ENCODE results near the gene FANCE. TPM values are rescaled to one million over a fixed set of nuclear protein-coding genes. Genes with fewer than 3 reads are reported as not detected.

Gene FANCE
- total and polyA plus RNA-seq, 2 experiments from 2014 or later, result 5.4 to 25.5 TPM

DNA sequence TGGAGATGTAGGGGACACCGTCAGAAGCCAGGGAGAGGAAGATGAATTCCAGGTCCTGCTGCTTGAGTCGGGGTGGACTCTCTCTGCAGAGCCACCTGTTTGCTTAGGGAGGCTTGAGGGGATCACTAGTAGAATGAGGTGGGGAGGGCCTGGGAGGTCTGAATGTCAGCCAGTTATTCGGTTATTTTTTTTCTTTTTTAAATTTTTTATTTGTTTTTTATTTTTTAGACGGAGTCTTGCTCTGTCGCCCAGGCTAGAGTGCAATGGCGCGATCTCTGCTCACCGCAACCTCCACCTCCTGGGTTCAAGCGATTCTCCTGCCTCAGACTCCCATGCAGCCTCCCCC, 36.4 kb downstream of the FANCE start:
- TF ChIP-seq POLR2AphosphoS5 (IDR thresholded peaks at IDR 0.05; ENCODE audit: low read depth) (no peak), ZNF331 (CRISPR knock-in tag; IDR thresholded peaks at IDR 0.05; ENCODE audit: low read depth) (no peak), EZH2 (IDR thresholded peaks at IDR 0.05; ENCODE audit: low read depth, unreplicated experiment) (no peak), NANOG (IDR thresholded peaks at IDR 0.05; ENCODE audit: borderline replicate concordance) (no peak), CREB1 (CRISPR knock-in tag; IDR thresholded peaks at IDR 0.05; ENCODE audit: low read depth) (no peak)
- H3K4me3 Mint-ChIP-seq, result no peak overlapping the region
- peak overlapping the region; percentile 23; the same call in 1 of the 2 replicates for H3K4me3 ChIP-seq
- H3K27me3 ChIP-seq (ENCODE audit: insufficient read depth), result no peaks in the 10 kb centered on the region
- peaks cover 8% of the 10 kb centered on the region; the same call in 2 of the 3 replicates for H3K36me3 Mint-ChIP-seq (ENCODE audit: low read depth)
- H3K4me2 ChIP-seq, result peak overlapping the region; percentile 98
- H3K36me3 ChIP-seq (ENCODE audit: insufficient read depth), result no peaks in the 10 kb centered on the region
- H3K79me2 ChIP-seq (replicated peaks; ENCODE audit: insufficient read depth), result peaks cover 55% of the 10 kb centered on the region
- peaks cover 87% of the 10 kb centered on the region for H3K4me1 ChIP-seq (ENCODE audit: insufficient read depth)
- DNase-seq (ENCODE audit: low spot score) (no peak), ATAC-seq (no peak)
- H3K4me1 Mint-ChIP-seq, result peaks cover 72% of the 10 kb centered on the region
- peak overlapping the region; percentile 63; the same call in 1 of the 2 replicates for H3K27ac Mint-ChIP-seq
- H3K27ac ChIP-seq (ENCODE audit: low read depth), result peak overlapping the region; percentile 100
- peaks cover 27% of the 10 kb centered on the region for H3F3A ChIP-seq (replicated peaks; ENCODE audit: low read depth)
- H3K9me3 Mint-ChIP-seq, result no peaks in the 10 kb centered on the region
- no peak overlapping the region for H2AFZ ChIP-seq
- H3K27me3 Mint-ChIP-seq (ENCODE audit: insufficient read depth, low read depth, poor library complexity), result peaks cover 32% of the 10 kb centered on the region
- no peaks in the 10 kb centered on the region for H4K20me1 ChIP-seq (replicated peaks; ENCODE audit: insufficient read depth)
- no peaks in the 10 kb centered on the region for H3K9me2 ChIP-seq (ENCODE audit: insufficient read depth)

DNA sequence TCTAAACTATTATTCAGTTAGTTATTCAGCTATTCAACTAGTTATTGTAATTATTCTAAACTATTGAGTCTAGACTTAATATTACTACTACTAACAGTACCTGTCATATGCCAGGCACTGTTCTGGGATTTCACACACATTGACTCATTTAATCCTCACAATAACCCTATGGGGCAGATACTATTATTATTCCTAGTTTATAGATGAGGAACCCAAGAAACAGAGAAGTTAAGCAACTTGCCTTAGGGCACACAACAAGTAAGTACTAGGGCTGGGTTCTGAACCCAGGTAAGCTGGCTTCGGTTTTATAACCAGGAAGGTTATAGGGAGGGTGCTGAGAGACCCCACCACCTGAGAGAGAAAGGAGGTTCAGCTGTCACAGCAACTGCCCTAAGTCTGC, 36.9 kb downstream of the FANCE start:
- TF ChIP-seq ZNF331 (CRISPR knock-in tag; IDR thresholded peaks at IDR 0.05; ENCODE audit: low read depth) (no peak), CREB1 (CRISPR knock-in tag; IDR thresholded peaks at IDR 0.05; ENCODE audit: low read depth) (no peak), POLR2AphosphoS5 (IDR thresholded peaks at IDR 0.05; ENCODE audit: low read depth) (no peak), ZNF114 (CRISPR knock-in tag; IDR thresholded peaks at IDR 0.05) (no peak), EZH2phosphoT487 (IDR thresholded peaks at IDR 0.05; ENCODE audit: unreplicated experiment) (no peak)
- TF ChIP-seq, protein P1, sequence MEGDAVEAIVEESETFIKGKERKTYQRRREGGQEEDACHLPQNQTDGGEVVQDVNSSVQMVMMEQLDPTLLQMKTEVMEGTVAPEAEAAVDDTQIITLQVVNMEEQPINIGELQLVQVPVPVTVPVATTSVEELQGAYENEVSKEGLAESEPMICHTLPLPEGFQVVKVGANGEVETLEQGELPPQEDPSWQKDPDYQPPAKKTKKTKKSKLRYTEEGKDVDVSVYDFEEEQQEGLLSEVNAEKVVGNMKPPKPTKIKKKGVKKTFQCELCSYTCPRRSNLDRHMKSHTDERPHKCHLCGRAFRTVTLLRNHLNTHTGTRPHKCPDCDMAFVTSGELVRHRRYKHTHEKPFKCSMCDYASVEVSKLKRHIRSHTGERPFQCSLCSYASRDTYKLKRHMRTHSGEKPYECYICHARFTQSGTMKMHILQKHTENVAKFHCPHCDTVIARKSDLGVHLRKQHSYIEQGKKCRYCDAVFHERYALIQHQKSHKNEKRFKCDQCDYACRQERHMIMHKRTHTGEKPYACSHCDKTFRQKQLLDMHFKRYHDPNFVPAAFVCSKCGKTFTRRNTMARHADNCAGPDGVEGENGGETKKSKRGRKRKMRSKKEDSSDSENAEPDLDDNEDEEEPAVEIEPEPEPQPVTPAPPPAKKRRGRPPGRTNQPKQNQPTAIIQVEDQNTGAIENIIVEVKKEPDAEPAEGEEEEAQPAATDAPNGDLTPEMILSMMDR (conservative IDR thresholded peaks at IDR 0.05; ENCODE audit: low read depth in 2 of 2), result no peak
- TF ChIP-seq, protein P2, sequence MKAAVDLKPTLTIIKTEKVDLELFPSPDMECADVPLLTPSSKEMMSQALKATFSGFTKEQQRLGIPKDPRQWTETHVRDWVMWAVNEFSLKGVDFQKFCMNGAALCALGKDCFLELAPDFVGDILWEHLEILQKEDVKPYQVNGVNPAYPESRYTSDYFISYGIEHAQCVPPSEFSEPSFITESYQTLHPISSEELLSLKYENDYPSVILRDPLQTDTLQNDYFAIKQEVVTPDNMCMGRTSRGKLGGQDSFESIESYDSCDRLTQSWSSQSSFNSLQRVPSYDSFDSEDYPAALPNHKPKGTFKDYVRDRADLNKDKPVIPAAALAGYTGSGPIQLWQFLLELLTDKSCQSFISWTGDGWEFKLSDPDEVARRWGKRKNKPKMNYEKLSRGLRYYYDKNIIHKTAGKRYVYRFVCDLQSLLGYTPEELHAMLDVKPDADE (IDR thresholded peaks at IDR 0.05), result no peak
- Mint-ChIP-seq H3K4me3 (peak overlapping the region; percentile 30; the same call in 1 of the 3 replicates), H3K4me1 (peaks cover 78% of the 10 kb centered on the region), H3K27me3 (ENCODE audit: insufficient read depth, low read depth, poor library complexity) (peaks cover 36% of the 10 kb centered on the region), H3K36me3 (ENCODE audit: low read depth) (peaks cover 8% of the 10 kb centered on the region; the same call in 2 of the 3 replicates), H3K9me3 (no peaks in the 10 kb centered on the region), H3K27ac (no peak overlapping the region)
- Histone ChIP-seq H3K79me2 (replicated peaks; ENCODE audit: insufficient read depth) (peaks cover 61% of the 10 kb centered on the region), H3K4me3 (no peak overlapping the region), H3F3A (replicated peaks; ENCODE audit: low read depth) (peaks cover 27% of the 10 kb centered on the region), H3K9me2 (ENCODE audit: insufficient read depth) (no peaks in the 10 kb centered on the region), H3K4me2 (peak overlapping the region; percentile 98), H4K20me1 (replicated peaks; ENCODE audit: insufficient read depth) (no peaks in the 10 kb centered on the region), H3K36me3 (ENCODE audit: insufficient read depth) (no peaks in the 10 kb centered on the region), H2AFZ (no peak overlapping the region), H3K27me3 (ENCODE audit: insufficient read depth) (no peaks in the 10 kb centered on the region), H3K4me1 (ENCODE audit: insufficient read depth) (peaks cover 93% of the 10 kb centered on the region), H3K27ac (ENCODE audit: low read depth) (peak overlapping the region; percentile 90)
- DNase-seq (ENCODE audit: low spot score) (no peak), ATAC-seq (no peak)
